ENCODE data around the gene CHRNA9. TPM values are rescaled to one million over a fixed set of nuclear protein-coding genes. Genes with fewer than 3 reads are reported as not detected.

The CHRNA9 gene
- polyA plus RNA-seq, 1 of the 3 experiments (the other 2 are of a cell fraction), result 0.05 TPM

GRCh38 chr4:40331961-40332360 is 3.2 kb upstream of the CHRNA9 start:
- H3F3A ChIP-seq (replicated peaks; ENCODE audit: insufficient read depth), result peaks cover 9% of the 10 kb centered on the region
- no peak overlapping the region for H3K27ac ChIP-seq (ENCODE audit: low read depth in 2 of 2, low read length in 1 of 2)
- no peak overlapping the region for H3K4me3 ChIP-seq (ENCODE audit: low read depth in 2 of 2, low read length in 1 of 2)
- no peak for DNase-seq
- ChIA-PET CTCF (interaction anchor here (0.6 to 1.3 kb wide), 2 partner anchors 10 to 15 kb away, joined by 3 to 6 read pairs; no protein-coding TSS in a partner anchor), POLR2A (no interaction called here)
- no peaks in the 10 kb centered on the region for H3K9me2 ChIP-seq
- TF ChIP-seq FOXM1 (IDR thresholded peaks at IDR 0.05; ENCODE audit: low read depth), result no peak
- TF ChIP-seq CTCF (IDR thresholded peaks at IDR 0.05), result no peak
- no peak for TF ChIP-seq MAX (IDR thresholded peaks at IDR 0.05; ENCODE audit: low read depth)
- no peak for TF ChIP-seq USF1 (IDR thresholded peaks at IDR 0.05; ENCODE audit: borderline replicate concordance, low read depth)
- no peak for TF ChIP-seq NRF1 (IDR thresholded peaks at IDR 0.05; ENCODE audit: low read depth, low read length)
- TF ChIP-seq RFX5 (IDR thresholded peaks at IDR 0.05; ENCODE audit: low read length), result no peak
- no peak for TF ChIP-seq MEF2A (IDR thresholded peaks at IDR 0.05; ENCODE audit: borderline replicate concordance, low read depth)
- no peak for TF ChIP-seq ZBTB33 (IDR thresholded peaks at IDR 0.05; ENCODE audit: borderline replicate concordance, low read depth)
- TF ChIP-seq REST (IDR thresholded peaks at IDR 0.05; ENCODE audit: low read depth, low read length), result no peak
- TF ChIP-seq YY1 (IDR thresholded peaks at IDR 0.05; ENCODE audit: low read depth), result no peak
- no peak for TF ChIP-seq GATA2 (CRISPR knock-in tag; IDR thresholded peaks at IDR 0.05)
- no peak for TF ChIP-seq FOSL2 (IDR thresholded peaks at IDR 0.05; ENCODE audit: borderline replicate concordance, low read depth)
- no peak for TF ChIP-seq RCOR1 (IDR thresholded peaks at IDR 0.05; ENCODE audit: low read length)
- TF ChIP-seq IRF3 (IDR thresholded peaks at IDR 0.05; ENCODE audit: low read depth, low read length), result no peak
- no peak for TF ChIP-seq CHD2 (IDR thresholded peaks at IDR 0.05; ENCODE audit: low read length, partially characterized antibody)
- TF ChIP-seq POLR2AphosphoS5 (IDR thresholded peaks at IDR 0.05; ENCODE audit: low read depth, low read length), result no peak
- no peak for TF ChIP-seq ELF1 (IDR thresholded peaks at IDR 0.05)
- no peak overlapping the region for H3K9ac ChIP-seq
- H3K79me2 ChIP-seq (ENCODE audit: insufficient read depth), result no peaks in the 10 kb centered on the region
- H3K36me3 ChIP-seq (replicated peaks in 1 of 2; ENCODE audit: control insufficient read depth in 1 of 2, insufficient read depth in 2 of 2, low read length in 1 of 2), result no peaks in the 10 kb centered on the region
- H3K4me2 ChIP-seq, result no peak overlapping the region
- WGBS (ENCODE audit: low lambda C conversion rate), result 82% methylated on average over 3 of the region's 3 CpGs
- H3K27me3 ChIP-seq (ENCODE audit: insufficient read depth), result no peaks in the 10 kb centered on the region
- no peaks in the 10 kb centered on the region for H4K20me1 ChIP-seq (ENCODE audit: insufficient read depth)
- H2AFZ ChIP-seq (ENCODE audit: low read depth), result no peak overlapping the region
- no peaks in the 10 kb centered on the region for H3K9me3 ChIP-seq
- peaks cover 25 to 38% of the 10 kb centered on the region in 2 experiments for H3K4me1 ChIP-seq (ENCODE audit: control insufficient read depth in 1 of 2, insufficient read depth in 2 of 2, low read depth in 1 of 2, low read length in 1 of 2)
